NCI-H2081 (cell line): ENCODE measurements around the gene CABP7.
A peak's percentile ranks its signal among the peaks of the same experiment; 100 is the strongest.

ENCODE experiments used
- DNase-seq, 2 experiments: peaks; one replicate each; lab custom pipeline; 2025; lab: John Stamatoyannopoulos, UW

CABP7 gene

DNA sequence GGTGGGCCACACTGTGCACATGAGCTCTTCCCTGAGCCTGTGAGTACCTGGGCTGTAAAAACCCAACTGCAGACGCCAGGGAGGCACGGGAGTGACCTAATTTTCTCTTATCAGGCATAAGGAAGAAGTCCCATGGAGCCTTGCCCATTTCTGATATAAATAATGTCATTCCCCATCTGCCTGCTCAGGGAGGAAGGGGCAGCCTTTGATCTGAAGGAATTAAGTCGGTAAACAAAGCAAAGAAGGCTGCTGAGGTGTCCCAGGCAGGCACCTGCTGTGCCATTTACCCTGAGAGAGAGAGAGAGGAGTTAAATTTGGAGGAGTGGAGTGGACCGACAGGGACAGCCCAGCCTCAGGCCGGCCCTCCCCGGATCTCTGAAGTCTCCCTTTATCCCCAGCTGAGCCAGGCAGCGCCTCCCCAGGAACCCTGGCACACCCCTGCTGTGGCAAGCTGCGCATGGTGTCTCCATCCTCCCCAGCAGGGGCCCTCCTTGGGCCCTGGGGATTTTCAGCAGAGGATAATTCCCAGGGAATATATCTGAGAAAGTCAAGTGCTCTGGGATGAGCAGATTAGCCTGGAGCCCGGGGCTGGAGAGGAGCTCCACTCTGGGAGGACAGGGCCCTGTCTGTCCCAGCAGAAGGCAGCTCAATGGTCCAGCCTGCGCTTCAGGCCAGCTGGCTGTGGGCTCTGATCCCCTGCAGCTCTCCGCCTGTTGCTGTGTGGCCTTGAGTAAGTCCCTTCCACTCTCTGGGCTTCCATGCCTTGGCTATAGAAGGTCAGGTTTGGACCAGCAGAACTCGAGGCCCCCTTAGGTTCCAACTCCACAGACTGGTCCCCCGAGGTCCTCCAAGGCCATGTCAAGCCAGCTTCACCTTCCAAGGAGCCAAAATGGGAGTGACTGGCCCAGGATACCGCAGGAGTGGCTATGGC is 17.5 kb upstream of the CABP7 start:
- DNase-seq: peak in 1 of 2 experiments; percentile 63

DNA sequence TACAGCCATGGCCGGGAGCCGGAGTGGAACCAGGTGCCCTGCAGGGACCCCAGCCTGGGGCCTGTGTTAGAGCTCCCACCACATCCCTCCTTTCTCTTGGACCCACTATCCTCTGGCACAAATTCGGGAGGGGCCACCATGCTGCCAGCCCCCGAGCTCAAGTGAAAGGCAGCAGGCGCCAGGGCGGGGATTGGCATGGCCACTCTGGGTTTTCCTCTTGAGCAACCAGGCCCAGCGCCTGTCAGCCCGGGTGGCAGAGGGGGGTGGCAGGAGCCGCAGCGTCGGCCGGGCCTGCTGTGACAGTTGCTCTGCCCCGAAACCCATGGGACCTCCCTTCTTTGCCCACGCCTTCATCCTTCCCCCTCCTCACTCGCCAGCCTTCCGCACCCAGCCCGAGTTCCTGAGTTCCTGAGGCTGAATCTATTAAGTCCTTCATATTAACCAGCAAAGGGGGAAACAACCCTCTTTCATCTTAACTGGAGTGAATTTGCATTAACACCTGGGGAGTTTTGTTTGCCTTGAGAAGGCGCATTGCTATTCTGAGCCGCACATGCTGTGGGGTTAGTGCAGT is 16.8 kb upstream of the CABP7 start:
- DNase-seq: peak; percentile 40 to 81

DNA sequence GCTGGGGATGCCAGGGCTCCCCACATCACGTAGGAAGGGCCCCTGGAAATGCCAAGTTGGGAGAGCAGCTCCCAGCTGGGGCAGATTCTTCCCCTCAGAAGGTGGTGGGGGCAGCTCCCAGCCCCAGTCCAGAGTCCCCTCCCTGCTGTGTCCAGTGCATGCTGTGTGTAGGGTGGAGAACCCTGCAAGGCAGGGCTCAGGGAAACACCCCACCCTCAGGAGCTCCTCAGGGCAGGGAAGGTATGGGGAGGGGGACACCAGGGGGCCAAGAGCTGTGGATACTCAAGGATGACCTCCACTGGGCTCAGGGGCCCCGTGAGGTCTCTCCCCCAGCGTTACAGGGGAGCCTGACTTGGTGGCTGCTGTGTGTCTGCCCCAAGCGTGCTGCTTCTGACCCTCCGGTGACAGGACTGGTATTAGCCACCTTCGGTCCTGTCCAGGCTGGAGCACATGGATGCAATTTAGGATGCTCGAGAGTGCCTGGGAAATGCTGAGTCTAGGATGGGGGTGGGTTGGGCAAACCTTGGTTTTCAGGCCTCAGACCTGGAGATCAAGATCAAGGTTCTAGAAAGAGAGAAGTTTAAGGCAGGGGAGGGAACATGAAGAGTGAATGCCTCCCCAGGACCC is 16.1 kb upstream of the CABP7 start:
- no peak for DNase-seq

DNA sequence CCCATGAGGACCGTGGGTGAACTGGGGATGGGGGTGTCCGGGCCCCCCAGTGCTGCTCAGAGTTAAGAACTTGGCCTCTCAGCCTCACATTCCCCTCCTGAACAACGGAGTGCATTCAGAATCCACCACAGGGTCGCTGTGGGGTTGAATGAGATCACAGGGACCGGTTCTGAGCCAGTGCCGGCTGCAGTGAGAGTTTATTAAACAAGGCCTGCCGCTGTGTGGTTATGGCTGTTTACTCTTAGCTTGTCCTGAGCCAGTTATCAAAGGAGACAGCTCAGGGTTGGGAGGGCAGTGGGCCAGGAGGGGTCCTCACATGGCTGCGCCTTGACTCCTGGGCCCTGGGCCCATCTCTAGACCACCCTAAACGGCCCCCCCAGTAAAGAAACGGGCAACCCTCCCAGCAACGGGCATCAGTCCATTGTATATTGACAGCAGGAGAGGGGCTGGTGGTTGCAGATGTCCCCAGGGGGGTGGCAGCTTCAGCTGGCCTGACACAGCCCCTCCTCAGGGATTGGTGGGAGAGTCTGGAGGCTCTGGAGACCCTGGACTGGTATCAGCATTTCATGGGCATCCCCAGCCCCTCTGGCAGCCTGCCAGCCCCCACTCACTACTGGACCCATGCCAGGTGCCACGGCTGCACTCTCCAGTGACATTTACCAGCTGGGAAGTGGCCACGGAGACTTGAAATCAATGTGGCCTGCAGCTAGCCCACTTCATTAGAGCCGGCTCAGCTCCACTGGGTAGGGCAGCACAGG is 15.1 kb upstream of the CABP7 start:
- DNase-seq: peak in 1 of 2 experiments; percentile 59

DNA sequence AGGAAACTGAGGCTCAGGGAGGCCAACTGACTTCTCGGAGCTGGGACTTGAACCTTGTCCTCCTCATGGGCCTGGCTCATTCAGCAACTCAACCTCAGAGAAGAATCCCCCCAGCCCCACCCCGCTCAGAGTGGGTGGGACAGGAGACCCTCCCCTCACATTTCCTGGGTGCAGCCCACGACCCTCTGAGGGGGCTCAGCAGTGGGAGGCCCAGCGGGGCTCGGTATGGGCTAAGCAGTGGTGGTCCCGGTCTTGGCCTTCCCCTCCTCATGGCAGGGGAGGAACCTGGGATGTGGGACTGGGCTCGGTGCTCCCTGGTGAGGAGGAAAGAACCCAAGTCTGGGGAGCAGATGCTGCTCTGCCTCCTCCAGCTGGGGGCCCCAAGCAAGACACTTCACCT is 14.2 kb upstream of the CABP7 start:
- no peak for DNase-seq

DNA sequence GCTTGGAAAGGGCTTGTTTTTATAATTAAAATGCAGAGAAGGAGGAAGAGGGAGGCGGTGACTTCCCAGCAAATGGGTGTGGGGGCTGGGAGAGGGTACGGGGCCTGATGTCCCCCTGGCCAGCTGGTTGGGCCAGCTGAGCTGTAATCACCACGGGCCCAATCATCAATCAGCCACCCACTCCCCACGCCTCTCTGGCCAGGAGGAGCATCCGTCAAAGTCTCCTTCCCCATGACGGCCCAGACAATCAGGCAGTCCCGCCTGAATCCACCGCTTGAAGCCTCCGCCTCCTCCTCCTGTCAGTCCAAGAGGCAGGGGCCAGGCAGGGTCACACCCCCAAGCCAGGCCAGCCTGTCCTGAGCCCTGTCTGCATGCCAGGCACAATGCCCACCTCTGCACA is 13.3 kb upstream of the CABP7 start:
- DNase-seq: peak in 1 of 2 experiments; percentile 40

DNA sequence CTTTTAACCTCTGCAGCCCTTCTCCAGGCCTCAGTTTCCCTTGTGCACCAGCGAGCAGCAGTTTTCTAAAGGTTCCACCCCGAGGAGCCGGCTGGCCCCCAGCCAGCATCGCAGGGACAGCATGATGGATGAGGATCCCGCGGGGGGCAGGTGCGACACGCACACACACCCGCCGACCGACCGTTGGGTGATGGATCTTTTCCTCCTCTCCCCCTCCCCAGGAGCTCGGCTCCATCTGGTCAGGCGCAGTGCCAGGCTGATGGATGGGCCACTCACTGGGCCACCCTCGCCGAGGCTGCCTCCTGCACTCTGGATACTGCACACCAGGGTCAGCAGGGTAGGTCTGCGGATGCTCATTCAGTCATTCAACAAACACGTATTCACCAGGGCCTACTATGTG is 12.8 kb upstream of the CABP7 start:
- peak; percentile 68 to 81 for DNase-seq

DNA sequence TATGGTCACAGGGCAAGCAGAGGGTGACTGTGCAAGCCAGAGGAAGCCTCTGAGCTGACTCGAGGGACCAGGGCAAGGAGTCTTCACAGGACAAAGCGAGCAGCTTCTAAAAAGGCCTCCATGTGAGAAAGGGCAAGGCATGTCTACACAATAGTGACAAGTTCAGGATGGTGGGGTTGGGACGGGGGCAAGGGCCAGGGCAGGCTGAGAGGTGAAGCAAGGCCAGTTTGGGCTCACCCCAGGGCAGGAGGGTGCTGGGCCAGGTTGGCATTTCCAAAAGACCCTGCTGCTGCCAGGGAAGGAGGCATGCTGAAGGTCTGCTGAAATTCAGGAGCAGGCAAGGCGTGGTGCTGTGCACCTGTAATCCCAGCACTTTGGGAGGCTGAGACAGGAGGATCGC is 12.3 kb upstream of the CABP7 start:
- DNase-seq: no peak

DNA sequence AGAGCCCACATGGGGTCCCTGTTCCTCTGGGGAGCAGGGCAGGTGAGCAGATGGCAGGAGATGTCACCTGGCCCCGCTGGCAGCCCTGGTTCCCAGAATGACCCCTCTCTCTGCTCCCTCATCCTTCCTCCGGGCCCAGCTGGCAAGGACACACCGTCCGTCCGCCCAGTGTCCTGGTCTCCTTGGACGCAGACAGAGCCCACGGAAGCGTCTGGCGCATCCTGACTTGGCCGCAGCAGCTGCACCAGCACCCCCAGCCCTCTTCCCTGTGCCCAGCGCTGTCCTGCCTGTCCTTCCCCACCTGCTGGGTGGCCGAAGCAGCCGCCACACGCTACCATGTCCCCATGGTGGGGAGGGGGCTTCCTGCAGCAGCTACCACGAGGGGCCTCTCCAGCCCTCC is 9.6 kb upstream of the CABP7 start:
- no peak for DNase-seq

DNA sequence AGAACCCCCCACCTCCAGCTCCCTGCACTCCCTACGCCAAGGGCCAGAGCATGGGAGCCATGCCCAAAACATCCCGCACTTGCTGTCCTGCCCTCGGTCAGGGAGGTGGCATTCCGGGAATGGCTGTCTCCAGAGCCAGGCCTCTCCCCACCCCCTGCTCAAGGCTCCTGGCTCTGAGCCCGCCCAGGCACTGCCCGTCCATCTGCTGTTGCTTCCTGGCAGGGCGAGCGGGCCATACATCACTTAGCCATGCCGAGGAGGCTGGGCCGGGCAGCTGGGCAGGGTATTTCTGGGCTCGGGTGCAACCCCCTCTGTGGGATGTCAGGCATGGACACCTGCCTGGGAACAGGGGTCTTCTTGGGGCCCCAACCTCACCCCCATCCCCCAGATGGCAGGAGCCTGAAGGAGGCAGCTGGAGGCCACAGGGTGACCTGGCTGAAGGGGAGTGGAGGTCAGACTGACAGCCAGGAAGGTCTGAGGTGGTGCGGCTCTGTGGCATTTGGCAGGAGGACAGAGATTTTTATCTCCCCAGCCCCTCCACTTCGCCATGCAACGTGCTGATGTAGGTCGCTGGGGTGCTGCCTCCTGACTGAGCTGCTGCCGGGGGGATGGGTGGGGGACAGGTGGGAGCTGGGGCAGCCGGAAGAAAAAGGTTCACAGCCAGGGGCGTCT is 8.7 kb upstream of the CABP7 start:
- DNase-seq: peak in 1 of 2 experiments; percentile 61

DNA sequence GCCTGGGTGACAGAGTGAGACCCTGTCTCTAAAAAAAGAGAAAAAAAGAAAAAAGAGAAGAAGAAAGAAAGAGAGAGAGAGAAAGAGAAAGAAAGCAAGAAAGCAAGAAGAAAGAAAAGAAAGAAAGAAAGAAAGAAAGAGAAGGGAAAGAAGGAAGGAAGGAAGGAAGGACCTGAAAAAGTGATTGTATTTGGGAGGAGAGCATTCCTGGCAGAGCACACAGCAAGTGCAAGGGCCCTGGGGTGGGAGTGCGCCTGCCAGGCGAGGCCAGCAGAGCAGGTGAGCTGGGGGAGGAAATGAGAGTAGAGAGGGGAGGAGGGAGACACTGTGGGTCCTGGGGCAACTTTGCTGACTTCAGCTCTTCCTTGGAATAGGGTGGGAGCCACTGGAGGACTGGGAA is 7.7 kb upstream of the CABP7 start:
- peak in 1 of 2 experiments; percentile 8 for DNase-seq

DNA sequence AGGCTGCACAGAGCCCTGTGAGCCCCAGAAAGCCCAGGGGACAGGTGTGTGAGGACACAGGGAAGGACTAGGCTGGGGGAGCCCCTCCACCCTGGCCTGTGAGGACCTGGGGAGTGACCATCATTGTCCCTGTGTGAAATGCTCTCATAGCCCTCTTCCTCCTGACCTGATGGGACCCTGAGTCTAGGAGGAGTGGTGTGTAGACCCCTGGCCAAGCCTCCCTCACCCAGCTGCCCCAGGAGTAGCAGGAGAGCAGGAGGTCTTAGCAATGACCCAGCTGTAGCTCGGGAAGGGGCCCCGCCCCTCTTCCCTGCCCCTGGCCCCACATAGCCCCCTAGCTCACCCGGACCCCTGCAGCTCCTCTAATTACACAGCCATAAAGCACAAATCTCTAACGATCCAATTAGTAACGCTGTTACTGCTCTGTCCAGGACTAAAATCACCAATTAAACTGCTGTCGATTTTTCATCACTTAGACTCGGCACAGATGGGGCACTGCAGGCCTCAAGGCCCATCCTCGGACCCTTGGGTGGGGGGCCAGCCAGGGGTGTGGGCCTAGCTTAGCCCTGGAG is 6.6 kb upstream of the CABP7 start:
- no peak for DNase-seq

DNA sequence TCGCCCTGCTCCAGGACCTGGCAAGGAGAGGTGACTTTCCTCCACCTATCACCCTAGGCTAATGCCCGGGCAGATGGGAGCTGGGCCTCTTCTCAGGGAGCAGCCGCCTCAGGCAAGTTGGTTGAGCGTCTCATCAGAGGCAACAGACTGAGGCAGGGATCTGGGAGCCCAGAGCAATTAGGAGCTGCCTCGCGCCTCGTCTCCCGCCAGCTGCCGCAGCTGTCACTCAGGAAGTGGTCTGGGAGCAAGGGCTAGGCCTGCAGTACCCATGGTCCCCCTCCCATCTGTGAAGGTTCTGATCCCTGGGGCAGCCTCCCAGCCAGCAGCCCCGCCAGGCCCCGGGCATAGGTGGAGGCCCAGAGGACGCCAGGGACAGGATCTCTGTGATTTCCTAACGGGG is 4.6 kb upstream of the CABP7 start:
- peak in 1 of 2 experiments; percentile 45 for DNase-seq

DNA sequence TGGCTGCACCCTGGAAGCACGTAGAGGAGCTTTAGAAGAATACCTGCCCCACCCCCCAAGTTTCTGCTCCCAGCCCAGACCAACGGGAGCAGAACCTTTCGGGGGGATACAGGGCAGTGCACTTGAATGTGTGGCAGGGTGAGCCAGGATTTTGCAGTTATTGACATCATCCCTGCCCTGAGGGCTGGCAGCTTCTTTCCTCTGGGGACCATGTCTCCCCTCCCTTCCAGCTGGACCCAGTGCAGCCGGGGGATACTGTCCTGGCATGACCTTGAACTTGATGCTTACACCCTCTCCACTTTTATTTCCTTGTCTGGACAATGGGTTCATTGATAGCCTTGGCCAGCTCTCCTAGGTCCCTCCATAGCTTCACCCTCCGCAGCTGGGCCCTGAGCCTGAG is 4.1 kb upstream of the CABP7 start:
- DNase-seq: no peak

DNA sequence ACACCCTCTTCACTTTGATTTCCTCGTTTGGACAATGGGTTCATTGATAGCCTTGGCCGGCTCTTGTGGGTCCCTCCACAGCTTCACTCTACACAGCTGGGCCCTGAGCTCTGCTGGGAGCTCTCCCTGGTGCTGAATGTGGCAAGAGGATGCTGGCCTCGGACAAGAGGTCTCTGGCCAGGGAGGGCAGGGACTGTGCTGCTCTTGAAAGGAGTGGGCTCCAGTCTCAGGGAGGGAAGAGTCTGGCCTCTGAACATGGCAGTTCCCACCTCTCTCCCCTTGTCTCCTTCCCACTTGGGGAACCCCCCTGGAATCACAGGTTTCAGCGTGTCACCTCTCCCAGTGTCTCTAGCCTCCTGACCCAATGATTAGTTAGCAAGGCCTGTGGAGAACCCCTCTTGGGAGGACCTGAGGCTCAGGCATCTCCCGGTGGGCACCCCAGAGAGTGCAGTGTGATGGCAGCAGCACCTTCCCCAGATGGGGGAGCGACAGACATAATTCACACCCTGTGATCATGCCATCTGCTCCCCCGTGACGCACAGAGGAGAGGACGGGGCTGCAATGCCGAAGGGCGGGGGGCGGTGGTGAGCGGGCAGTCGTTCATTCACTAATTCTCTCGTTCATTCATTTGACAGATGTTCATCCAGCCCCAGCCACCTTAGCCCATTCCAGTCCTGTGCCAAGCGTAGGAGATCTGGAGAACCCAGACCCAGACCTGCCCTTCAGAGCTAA is 2.8 kb upstream of the CABP7 start:
- DNase-seq: no peak

DNA sequence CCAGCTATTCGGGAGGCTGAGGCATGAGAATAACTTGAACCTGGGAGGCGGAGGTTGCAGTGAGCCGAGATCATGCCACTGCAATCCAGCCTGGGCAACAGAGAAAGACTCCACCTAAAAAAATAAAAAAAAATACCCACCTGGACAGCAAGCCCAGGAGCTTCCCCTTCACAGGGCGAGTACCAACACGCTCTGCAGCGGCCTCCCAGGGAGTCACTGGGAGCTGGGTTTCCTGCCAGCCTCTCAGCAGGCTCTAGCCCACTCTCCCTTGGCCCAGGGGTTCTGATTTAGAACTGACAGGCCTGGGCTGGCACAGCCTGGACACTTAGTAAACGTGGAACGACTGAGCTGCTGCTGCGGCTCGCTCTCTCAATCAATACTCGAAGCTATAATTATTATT is 2.0 kb upstream of the CABP7 start:
- peak in 1 of 2 experiments; percentile 76 for DNase-seq

DNA sequence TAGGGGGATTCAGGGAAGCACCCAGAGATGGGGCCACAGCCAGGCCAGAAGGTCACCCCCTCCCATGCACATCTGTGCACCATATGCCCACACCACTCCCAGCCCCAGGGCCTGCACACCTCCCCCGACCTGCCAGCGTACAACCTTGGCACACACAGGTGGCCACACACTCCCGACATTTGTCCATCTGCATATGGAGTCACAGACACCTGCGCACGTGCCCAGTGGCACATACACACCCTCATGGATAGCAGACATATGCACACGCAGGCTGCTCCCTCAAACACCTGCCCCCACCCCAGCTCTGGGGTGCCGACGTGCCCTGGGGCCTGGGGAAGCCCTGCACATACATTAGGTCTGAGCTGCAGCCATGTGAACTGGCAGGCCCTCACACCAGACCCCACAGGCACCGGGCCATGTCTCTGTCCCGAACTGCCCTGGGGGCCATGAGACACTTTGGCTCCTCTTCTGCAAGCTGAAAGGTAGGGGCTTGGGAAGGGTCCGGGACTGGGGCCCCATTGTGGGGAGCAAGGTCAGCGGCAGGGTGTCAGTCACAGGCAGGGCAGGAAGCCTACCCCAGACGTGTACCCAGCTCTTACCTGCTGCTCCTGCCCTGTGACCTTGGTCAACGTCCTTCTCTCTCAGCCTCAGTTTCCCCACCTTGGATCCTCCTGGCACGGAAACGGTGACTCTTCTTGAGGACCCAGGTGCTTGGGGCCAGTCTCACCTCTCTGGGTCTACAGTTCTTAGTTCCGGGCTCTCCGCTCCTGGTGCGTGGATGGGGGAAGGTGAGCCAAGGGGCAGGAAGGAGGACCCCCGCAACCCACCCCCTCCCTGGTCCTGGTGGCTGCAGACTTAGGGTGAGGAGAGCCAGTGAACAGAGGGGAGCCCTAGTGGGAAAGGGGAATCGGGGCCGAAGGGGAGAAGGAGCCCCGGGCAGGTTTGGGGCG is 579 bp upstream of the CABP7 start:
- no peak for DNase-seq

DNA sequence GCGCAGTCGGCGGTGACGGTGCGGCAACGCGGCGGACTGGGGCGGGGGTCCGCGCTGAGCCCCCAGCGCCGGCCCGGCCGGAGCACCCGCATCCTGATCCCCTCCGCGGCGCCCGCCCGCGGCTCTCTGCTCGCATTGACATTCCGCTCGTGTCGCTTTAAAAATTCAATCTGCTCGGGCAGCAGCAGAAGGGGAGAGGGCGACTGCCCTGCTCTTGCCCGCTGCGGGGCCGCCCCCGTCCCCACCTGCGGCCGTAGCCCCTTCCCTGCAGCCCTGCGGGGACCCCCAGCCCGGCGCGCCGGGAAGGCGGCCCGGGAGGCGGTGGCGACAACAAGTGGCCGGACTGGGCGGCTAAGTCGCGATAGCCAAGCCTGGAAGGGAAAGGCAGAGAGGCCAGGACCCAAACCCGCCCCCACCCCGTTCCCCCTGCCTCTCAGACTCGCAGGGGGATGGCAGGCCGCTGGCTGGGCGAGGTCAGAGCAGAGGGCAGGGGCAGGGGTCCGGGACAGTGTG is 1.1 kb downstream of the CABP7 start:
- DNase-seq: no peak

DNA sequence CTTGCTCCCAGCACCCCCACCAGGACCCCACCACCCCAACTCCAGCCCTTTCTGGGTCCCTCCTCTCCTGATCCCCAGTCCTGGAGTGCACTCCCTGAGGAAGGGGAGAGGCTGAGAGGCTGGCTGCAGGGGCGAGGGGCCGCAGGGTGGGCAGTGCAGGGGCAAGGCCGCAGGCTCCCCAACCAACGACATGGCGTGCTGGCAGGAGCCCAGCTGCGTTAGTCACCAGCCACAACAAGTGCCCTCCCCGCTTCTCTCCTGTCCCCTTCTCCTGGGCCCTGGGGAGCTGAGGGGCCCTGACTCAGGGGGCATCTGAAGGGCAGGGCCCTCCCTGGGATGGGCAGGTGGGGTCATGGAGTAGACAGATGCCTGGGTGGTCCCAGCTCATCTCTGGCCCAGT is 2.3 kb downstream of the CABP7 start:
- no peak for DNase-seq
